ENCODE measurements around the gene FHIT. TPM values are rescaled to one million over a fixed set of nuclear protein-coding genes. Genes with fewer than 3 reads are reported as not detected.
"Not testable (repeated sequence)": the region's sequence is repeated elsewhere in the genome, so short reads cannot be mapped to it uniquely, and the experiment has no call there.

Gene FHIT
- total RNA-seq, 2 experiments from 2014 or later: 9.6 to 9.7 TPM

- Mint-ChIP-seq H3K9me3 (peaks cover 3% of the 10 kb centered on the region), H3K36me3 (ENCODE audit: low read depth) (no peaks in the 10 kb centered on the region), H3K4me1 (no peaks in the 10 kb centered on the region), H3K27me3 (no peaks in the 10 kb centered on the region), H3K27ac (no peak overlapping the region), H3K4me3 (no peak overlapping the region)
- POLR2A ChIA-PET: no interaction called here
- DNase-seq: no peak
- CTCF ChIA-PET: no interaction called here
These were observed 260.9 kb downstream of the FHIT start for GRCh38 chr3:60990442-60990730.

- H3K9me3 Mint-ChIP-seq: peaks cover 3% of the 10 kb centered on the region
- no peak for DNase-seq
- no peak overlapping the region for H3K27ac Mint-ChIP-seq
- no peaks in the 10 kb centered on the region for H3K4me1 Mint-ChIP-seq
- ChIA-PET CTCF (no interaction called here), POLR2A (no interaction called here)
- H3K36me3 Mint-ChIP-seq (ENCODE audit: low read depth): no peaks in the 10 kb centered on the region
- H3K27me3 Mint-ChIP-seq: no peaks in the 10 kb centered on the region
- H3K4me3 Mint-ChIP-seq: no peak overlapping the region
These were observed 261.4 kb downstream of the FHIT start for GRCh38 chr3:60989626-60990441.

- CTCF ChIA-PET; POLR2A ChIA-PET; H3K4me1 Mint-ChIP-seq; H3K9me3 Mint-ChIP-seq; H3K27ac Mint-ChIP-seq; H3K4me3 Mint-ChIP-seq; H3K27me3 Mint-ChIP-seq; H3K36me3 Mint-ChIP-seq (ENCODE audit: low read depth); DNase-seq: not testable (repeated sequence)
These were observed 264.1 kb downstream of the FHIT start for GRCh38 chr3:60987191-60987590.

DNA sequence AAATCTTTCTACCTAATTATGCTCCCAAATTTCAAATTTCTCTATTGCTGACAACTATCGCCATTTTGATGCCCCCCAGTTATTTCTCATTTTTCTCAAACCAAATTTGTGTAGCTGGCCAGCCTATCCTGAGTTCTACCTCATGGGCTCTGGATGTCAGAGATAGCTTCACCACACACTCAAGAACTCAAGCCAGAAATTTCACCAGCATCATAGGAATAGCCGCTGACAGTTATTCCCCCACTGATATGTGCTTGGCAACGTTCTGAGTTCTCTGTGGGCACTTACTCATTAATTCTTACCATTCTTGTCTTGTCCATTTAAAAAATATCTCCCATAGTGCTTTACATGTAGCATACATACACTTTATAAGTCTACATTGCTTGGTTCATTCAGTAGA, 264.7 kb downstream of the FHIT start:
- H3K27me3 Mint-ChIP-seq: no peaks in the 10 kb centered on the region
- H3K36me3 Mint-ChIP-seq (ENCODE audit: low read depth): no peaks in the 10 kb centered on the region
- no peak overlapping the region for H3K27ac Mint-ChIP-seq
- ChIA-PET POLR2A (no interaction called here), CTCF (no interaction called here)
- no peak overlapping the region for H3K4me3 Mint-ChIP-seq
- no peaks in the 10 kb centered on the region for H3K4me1 Mint-ChIP-seq
- peaks cover 3% of the 10 kb centered on the region for H3K9me3 Mint-ChIP-seq
- no peak for DNase-seq

DNA sequence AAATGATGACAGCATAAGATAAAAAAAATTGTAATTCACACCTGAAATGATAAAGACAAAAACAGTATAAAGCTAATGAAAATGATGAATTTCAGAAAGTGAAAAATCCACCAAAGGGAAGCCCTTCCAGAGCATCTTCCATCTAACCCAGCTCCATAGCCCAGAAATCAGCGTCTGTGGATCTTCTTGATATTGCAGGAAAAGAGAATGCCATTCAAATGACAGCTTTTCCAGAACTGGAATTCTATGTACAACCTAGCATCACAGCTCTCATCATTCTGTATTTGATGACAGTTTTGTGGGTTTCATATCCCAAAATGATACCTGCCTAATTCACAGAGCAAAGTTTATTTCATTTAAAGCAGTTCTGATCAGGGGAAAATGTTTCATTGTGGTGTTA, 267.3 kb downstream of the FHIT start:
- H3K36me3 Mint-ChIP-seq (ENCODE audit: low read depth): no peaks in the 10 kb centered on the region
- peaks cover 5% of the 10 kb centered on the region for H3K9me3 Mint-ChIP-seq
- POLR2A ChIA-PET: no interaction called here
- H3K27me3 Mint-ChIP-seq: no peaks in the 10 kb centered on the region
- no peak overlapping the region for H3K27ac Mint-ChIP-seq
- H3K4me3 Mint-ChIP-seq: no peak overlapping the region
- CTCF ChIA-PET: no interaction called here
- DNase-seq: no peak
- H3K4me1 Mint-ChIP-seq: no peaks in the 10 kb centered on the region

DNA sequence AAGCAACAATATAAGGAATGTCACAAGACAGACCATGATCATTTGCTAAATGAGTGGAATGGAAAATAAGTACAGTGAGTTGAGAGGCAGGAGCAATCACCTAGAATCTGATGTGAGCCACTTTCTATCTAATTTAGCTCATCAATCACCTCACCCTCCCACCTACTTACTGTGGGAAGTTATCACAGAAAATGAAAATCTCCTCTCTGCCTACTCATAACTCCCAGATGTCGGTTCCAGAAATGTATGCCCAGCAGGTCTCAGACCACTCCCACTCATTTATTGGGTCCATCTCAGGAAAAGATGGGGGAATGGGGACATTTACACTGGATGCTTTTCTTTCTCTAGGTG, 270.9 kb downstream of the FHIT start:
- no peak overlapping the region for H3K4me3 Mint-ChIP-seq
- POLR2A ChIA-PET: no interaction called here
- H3K9me3 Mint-ChIP-seq: peaks cover 7% of the 10 kb centered on the region
- no peaks in the 10 kb centered on the region for H3K27me3 Mint-ChIP-seq
- DNase-seq: no peak
- H3K36me3 Mint-ChIP-seq (ENCODE audit: low read depth): no peaks in the 10 kb centered on the region
- H3K4me1 Mint-ChIP-seq: no peaks in the 10 kb centered on the region
- CTCF ChIA-PET: no interaction called here
- no peak overlapping the region for H3K27ac Mint-ChIP-seq

GRCh38 chr3:60979461-60980341, 271.6 kb downstream of the FHIT start:
- no peak overlapping the region for H3K27ac Mint-ChIP-seq
- POLR2A ChIA-PET: no interaction called here
- no peaks in the 10 kb centered on the region for H3K36me3 Mint-ChIP-seq (ENCODE audit: low read depth)

GRCh38 chr3:60973321-60973720, 277.9 kb downstream of the FHIT start:
- Mint-ChIP-seq H3K4me3 (no peak overlapping the region), H3K27me3 (no peaks in the 10 kb centered on the region), H3K27ac (no peak overlapping the region), H3K9me3 (peaks cover 7% of the 10 kb centered on the region), H3K36me3 (ENCODE audit: low read depth) (no peaks in the 10 kb centered on the region), H3K4me1 (no peaks in the 10 kb centered on the region)
- DNase-seq: no peak
- ChIA-PET CTCF (no interaction called here), POLR2A (no interaction called here)

More at GRCh38 chr3:60979461-60980341, 271.6 kb downstream of the FHIT start:
- Mint-ChIP-seq H3K4me1 (no peaks in the 10 kb centered on the region), H3K9me3 (peaks cover 7% of the 10 kb centered on the region), H3K27me3 (no peaks in the 10 kb centered on the region), H3K4me3 (no peak overlapping the region)
- CTCF ChIA-PET: no interaction called here
- no peak for DNase-seq

GRCh38 chr3:60972599-60972998, 278.7 kb downstream of the FHIT start:
- POLR2A ChIA-PET: no interaction called here
- Mint-ChIP-seq H3K27ac (no peak overlapping the region), H3K27me3 (no peaks in the 10 kb centered on the region), H3K9me3 (peaks cover 7% of the 10 kb centered on the region), H3K4me3 (no peak overlapping the region), H3K4me1 (no peaks in the 10 kb centered on the region), H3K36me3 (ENCODE audit: low read depth) (no peaks in the 10 kb centered on the region)
- CTCF ChIA-PET: no interaction called here
- DNase-seq: no peak

DNA sequence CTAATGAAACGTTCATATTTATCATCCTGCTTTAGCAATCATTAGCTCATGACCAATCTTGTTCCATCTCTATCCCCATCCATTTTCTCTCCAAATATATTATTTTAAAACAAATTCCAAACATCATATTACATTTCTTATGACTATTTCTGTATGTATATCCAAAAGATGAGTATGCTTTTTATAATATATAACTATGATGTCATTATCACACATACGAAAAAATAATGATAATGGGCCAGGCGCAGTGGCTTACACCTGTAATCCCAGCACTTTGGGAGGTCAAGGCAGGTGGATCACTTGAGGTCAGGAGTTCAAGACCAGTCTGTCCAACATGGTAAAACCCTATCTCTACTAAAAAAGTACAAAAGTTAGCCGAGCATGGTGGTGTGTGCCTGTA, 280.4 kb downstream of the FHIT start:
- no peaks in the 10 kb centered on the region for H3K4me1 Mint-ChIP-seq
- H3K36me3 Mint-ChIP-seq (ENCODE audit: low read depth): no peaks in the 10 kb centered on the region
- H3K9me3 Mint-ChIP-seq: peaks cover 6% of the 10 kb centered on the region
- no peak overlapping the region for H3K27ac Mint-ChIP-seq
- ChIA-PET POLR2A (no interaction called here), CTCF (no interaction called here)
- no peaks in the 10 kb centered on the region for H3K27me3 Mint-ChIP-seq
- no peak overlapping the region for H3K4me3 Mint-ChIP-seq
- DNase-seq: no peak

GRCh38 chr3:60967141-60967540, 284.1 kb downstream of the FHIT start:
- no peak overlapping the region for H3K4me3 Mint-ChIP-seq
- H3K27ac Mint-ChIP-seq: no peak overlapping the region
- no peaks in the 10 kb centered on the region for H3K36me3 Mint-ChIP-seq (ENCODE audit: low read depth)
- H3K4me1 Mint-ChIP-seq: no peaks in the 10 kb centered on the region
- H3K27me3 Mint-ChIP-seq: no peaks in the 10 kb centered on the region
- CTCF ChIA-PET: no interaction called here
- peaks cover 13% of the 10 kb centered on the region for H3K9me3 Mint-ChIP-seq
- POLR2A ChIA-PET: no interaction called here
- DNase-seq: no peak

DNA sequence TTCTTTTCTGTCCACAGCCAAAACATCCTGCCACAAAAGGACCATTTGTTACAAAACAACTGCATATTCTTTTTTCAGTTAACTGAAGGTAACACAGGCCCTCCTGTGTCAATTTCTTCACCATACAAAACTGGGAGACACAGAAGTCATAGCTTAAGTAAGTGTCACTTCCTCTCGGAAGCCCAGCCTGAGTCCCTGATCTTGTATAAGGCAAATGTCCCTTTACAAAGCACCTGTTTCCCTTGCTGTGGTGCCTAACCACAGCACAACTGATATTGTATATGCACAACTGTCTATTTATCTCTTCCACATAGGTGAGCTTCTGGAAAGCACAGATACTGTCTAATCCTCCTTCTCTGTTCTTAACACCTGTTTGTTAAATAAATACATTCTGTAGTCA, 293.7 kb downstream of the FHIT start:
- H3K4me1 Mint-ChIP-seq: no peaks in the 10 kb centered on the region
- no peaks in the 10 kb centered on the region for H3K27me3 Mint-ChIP-seq
- no peak overlapping the region for H3K4me3 Mint-ChIP-seq
- CTCF ChIA-PET: no interaction called here
- H3K36me3 Mint-ChIP-seq (ENCODE audit: low read depth): no peaks in the 10 kb centered on the region
- DNase-seq: no peak
- peaks cover 17% of the 10 kb centered on the region for H3K9me3 Mint-ChIP-seq
- no peak overlapping the region for H3K27ac Mint-ChIP-seq
- POLR2A ChIA-PET: no interaction called here

- H3K27me3 Mint-ChIP-seq: no peaks in the 10 kb centered on the region
- ChIA-PET CTCF (no interaction called here), POLR2A (no interaction called here)
- no peak overlapping the region for H3K27ac Mint-ChIP-seq
- no peak for DNase-seq
- no peak overlapping the region for H3K4me3 Mint-ChIP-seq
- H3K4me1 Mint-ChIP-seq: no peaks in the 10 kb centered on the region
- peaks cover 17% of the 10 kb centered on the region for H3K9me3 Mint-ChIP-seq
- no peaks in the 10 kb centered on the region for H3K36me3 Mint-ChIP-seq (ENCODE audit: low read depth)
These were observed 294.5 kb downstream of the FHIT start for GRCh38 chr3:60956729-60957128.

DNA sequence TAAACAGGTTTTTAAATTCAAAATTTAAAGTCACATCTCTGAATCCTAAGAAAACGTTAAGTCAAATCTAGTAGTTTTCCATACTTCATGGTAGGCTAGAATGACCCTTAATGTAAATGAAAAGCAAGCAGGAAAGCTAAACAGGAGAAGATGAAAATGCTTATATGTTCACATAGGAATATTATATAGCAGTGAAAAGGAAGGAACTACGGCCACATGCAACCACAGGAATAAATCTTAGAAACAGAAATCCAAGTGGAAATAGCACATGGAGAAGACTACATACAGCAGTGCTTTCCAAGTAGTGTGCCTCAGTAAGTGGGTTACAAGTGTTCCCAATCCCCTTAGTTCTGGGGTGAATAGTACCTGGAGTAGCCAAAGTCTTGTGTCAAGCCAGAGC, 296.2 kb downstream of the FHIT start:
- H3K4me3 Mint-ChIP-seq: no peak overlapping the region
- POLR2A ChIA-PET: no interaction called here
- peaks cover 15% of the 10 kb centered on the region for H3K9me3 Mint-ChIP-seq
- H3K27me3 Mint-ChIP-seq: no peaks in the 10 kb centered on the region
- no peak overlapping the region for H3K27ac Mint-ChIP-seq
- no peak for DNase-seq
- CTCF ChIA-PET: no interaction called here
- no peaks in the 10 kb centered on the region for H3K36me3 Mint-ChIP-seq (ENCODE audit: low read depth)
- H3K4me1 Mint-ChIP-seq: no peaks in the 10 kb centered on the region
